ENCODE data around the gene MCEMP1. TPM values are rescaled to one million over a fixed set of nuclear protein-coding genes. Genes with fewer than 3 reads are reported as not detected.

MCEMP1 gene
- total RNA-seq, 1 donor from 2014 or later: not detected

DNA sequence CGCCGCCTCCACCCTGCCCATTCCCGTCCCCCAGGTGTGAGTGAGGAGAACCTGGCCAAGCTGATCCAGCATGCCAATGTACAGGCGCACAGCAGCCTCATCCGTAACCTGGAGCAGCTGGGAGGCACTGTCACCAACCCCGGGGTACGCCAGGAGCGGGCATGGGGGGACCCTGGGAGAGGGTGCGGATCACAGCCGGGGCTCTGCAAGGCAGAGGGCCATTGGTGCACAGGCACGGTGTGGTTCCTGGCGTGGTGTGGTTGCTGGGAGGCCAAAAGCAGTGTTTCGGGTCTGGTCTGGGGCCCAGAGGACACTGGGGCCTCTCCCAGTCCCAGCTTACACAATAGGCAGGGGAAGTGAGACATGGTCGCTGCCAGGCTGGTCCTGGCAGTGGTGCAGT lies 31.7 kb upstream of the MCEMP1 start:
- Histone ChIP-seq H3K36me3 (no peaks in the 10 kb centered on the region), H3K9me3 (ENCODE audit: low read depth) (no peaks in the 10 kb centered on the region), H3K9ac (no peak overlapping the region), H4K20me1 (ENCODE audit: low read depth) (no peaks in the 10 kb centered on the region), H3K4me2 (no peak overlapping the region), H3K4me3 (no peak overlapping the region), H3K79me2 (ENCODE audit: low read depth) (no peaks in the 10 kb centered on the region), H3K27me3 (peaks cover 4% of the 10 kb centered on the region), H3K4me1 (no peaks in the 10 kb centered on the region), H3K27ac (no peak overlapping the region), H2AFZ (replicated peaks) (no peak overlapping the region), H3F3A (ENCODE audit: low read depth) (peaks cover 2% of the 10 kb centered on the region)
- peaks cover 2% of the 10 kb centered on the region for H3K27me3 Mint-ChIP-seq (ENCODE audit: insufficient read depth, low read depth)
- H3K27ac Mint-ChIP-seq: no peak overlapping the region
- TF ChIP-seq EZH2 (IDR thresholded peaks at IDR 0.05): no peak
- TF ChIP-seq, protein P1, sequence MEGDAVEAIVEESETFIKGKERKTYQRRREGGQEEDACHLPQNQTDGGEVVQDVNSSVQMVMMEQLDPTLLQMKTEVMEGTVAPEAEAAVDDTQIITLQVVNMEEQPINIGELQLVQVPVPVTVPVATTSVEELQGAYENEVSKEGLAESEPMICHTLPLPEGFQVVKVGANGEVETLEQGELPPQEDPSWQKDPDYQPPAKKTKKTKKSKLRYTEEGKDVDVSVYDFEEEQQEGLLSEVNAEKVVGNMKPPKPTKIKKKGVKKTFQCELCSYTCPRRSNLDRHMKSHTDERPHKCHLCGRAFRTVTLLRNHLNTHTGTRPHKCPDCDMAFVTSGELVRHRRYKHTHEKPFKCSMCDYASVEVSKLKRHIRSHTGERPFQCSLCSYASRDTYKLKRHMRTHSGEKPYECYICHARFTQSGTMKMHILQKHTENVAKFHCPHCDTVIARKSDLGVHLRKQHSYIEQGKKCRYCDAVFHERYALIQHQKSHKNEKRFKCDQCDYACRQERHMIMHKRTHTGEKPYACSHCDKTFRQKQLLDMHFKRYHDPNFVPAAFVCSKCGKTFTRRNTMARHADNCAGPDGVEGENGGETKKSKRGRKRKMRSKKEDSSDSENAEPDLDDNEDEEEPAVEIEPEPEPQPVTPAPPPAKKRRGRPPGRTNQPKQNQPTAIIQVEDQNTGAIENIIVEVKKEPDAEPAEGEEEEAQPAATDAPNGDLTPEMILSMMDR (IDR thresholded peaks at IDR 0.05): no peak
- TF ChIP-seq EZH2phosphoT487 (IDR thresholded peaks at IDR 0.05): no peak
- no peak overlapping the region for H3K4me3 Mint-ChIP-seq
- DNase-seq (ENCODE audit: low spot score): no peak
- peaks cover 2% of the 10 kb centered on the region for H3K9me3 Mint-ChIP-seq
- no peaks in the 10 kb centered on the region for H3K36me3 Mint-ChIP-seq
- no peaks in the 10 kb centered on the region for H3K4me1 Mint-ChIP-seq

DNA sequence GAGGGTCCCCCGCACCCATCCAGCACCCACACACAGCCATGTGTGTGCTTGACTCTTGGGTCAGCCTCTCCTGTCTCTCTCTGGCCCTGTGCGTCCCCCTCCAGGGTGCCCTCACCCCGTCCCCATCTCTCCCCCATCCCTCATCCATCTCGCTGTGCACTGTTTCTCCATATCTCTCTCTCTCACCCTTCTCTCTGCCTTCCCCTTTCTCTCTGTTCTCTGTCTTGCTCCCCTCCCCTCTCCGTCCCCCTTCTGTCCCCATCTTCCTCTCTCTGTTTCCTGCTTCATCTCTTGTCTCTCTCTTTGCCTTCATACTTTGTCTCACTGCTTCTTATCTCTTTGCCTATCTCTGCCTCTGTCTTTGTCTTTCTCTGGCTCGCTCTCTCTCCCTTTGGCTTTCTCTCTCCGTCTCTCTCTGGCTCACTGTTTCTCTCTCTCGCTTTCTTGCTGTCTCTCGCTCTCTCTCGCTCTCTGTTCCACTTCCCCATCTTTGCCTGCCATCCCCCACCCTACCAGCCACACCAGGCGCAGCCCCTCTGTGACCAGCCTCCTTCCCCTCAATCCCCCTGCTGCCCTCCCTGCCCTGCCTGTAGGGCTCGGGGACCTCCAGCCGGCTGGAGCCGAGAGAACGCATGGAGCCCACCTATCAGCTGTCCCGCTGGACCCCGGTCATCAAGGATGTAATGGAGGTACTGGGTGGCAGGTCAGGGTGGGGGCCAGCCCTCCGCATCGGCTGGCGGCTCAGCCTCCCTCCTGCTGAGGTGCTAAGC lies 31.0 kb upstream of the MCEMP1 start:
- Histone ChIP-seq H3K27ac (no peak overlapping the region), H3K27me3 (peaks cover 11% of the 10 kb centered on the region), H3K4me3 (no peak overlapping the region), H3K4me2 (no peak overlapping the region), H3F3A (ENCODE audit: low read depth) (no peaks in the 10 kb centered on the region), H3K36me3 (no peaks in the 10 kb centered on the region), H3K79me2 (ENCODE audit: low read depth) (no peaks in the 10 kb centered on the region), H3K9ac (no peak overlapping the region), H3K9me3 (ENCODE audit: low read depth) (no peaks in the 10 kb centered on the region), H4K20me1 (ENCODE audit: low read depth) (no peaks in the 10 kb centered on the region), H2AFZ (replicated peaks) (no peak overlapping the region), H3K4me1 (no peaks in the 10 kb centered on the region)
- H3K9me3 Mint-ChIP-seq: peaks cover 2% of the 10 kb centered on the region
- no peak overlapping the region for H3K27ac Mint-ChIP-seq
- no peak for DNase-seq (ENCODE audit: low spot score)
- TF ChIP-seq EZH2 (IDR thresholded peaks at IDR 0.05): no peak
- TF ChIP-seq, protein P1 (IDR thresholded peaks at IDR 0.05): no peak
- TF ChIP-seq EZH2phosphoT487 (IDR thresholded peaks at IDR 0.05): no peak
- peaks cover under 1% of the 10 kb centered on the region for H3K27me3 Mint-ChIP-seq (ENCODE audit: insufficient read depth, low read depth)
- no peaks in the 10 kb centered on the region for H3K36me3 Mint-ChIP-seq
- H3K4me1 Mint-ChIP-seq: no peaks in the 10 kb centered on the region
- no peak overlapping the region for H3K4me3 Mint-ChIP-seq

DNA sequence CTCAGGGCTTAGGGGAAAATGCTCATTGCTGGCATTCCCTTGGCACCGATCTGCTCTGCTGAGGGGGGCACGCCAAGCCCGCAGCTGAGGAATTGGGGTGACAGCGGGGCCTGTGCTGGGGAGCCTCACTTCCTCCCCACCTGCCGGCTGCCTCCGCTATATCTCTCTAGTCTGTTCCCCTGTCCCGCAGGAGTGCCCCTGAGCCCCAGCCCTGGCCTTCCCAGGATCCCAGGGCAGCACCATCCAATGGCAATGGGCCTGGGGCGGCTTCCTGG lies 30.5 kb upstream of the MCEMP1 start:
- no peaks in the 10 kb centered on the region for H3F3A ChIP-seq (ENCODE audit: low read depth)
- no peaks in the 10 kb centered on the region for H3K36me3 ChIP-seq
- DNase-seq (ENCODE audit: low spot score): no peak
- TF ChIP-seq EZH2phosphoT487 (IDR thresholded peaks at IDR 0.05) (no peak), EZH2 (IDR thresholded peaks at IDR 0.05) (no peak)
- TF ChIP-seq, protein P1 (IDR thresholded peaks at IDR 0.05): no peak
- H3K4me1 ChIP-seq: no peaks in the 10 kb centered on the region
- Mint-ChIP-seq H3K4me1 (no peaks in the 10 kb centered on the region), H3K9me3 (peaks cover 2% of the 10 kb centered on the region), H3K4me3 (no peak overlapping the region), H3K27ac (no peak overlapping the region), H3K27me3 (ENCODE audit: insufficient read depth, low read depth) (peaks cover 2% of the 10 kb centered on the region), H3K36me3 (no peaks in the 10 kb centered on the region)
- no peak overlapping the region for H3K27ac ChIP-seq
- no peak overlapping the region for H3K9ac ChIP-seq
- H2AFZ ChIP-seq (replicated peaks): no peak overlapping the region
- no peaks in the 10 kb centered on the region for H3K79me2 ChIP-seq (ENCODE audit: low read depth)
- H4K20me1 ChIP-seq (ENCODE audit: low read depth): no peaks in the 10 kb centered on the region
- H3K27me3 ChIP-seq: peaks cover 16% of the 10 kb centered on the region
- no peak overlapping the region for H3K4me3 ChIP-seq
- no peaks in the 10 kb centered on the region for H3K9me3 ChIP-seq (ENCODE audit: low read depth)
- no peak overlapping the region for H3K4me2 ChIP-seq

Measured in neural progenitor cell (in vitro differentiated cells).